NK-92 treated with Interleukin-12 subunit alpha and Interleukin-12 subunit beta, amount 100 ng/mL, for 24 hours (cell line): ENCODE measurements around the gene SMARCB1.

Source experiments
- DNase-seq: peaks from one replicate; lab custom pipeline; 2025; lab: John Stamatoyannopoulos, UW

The SMARCB1 gene

DNA sequence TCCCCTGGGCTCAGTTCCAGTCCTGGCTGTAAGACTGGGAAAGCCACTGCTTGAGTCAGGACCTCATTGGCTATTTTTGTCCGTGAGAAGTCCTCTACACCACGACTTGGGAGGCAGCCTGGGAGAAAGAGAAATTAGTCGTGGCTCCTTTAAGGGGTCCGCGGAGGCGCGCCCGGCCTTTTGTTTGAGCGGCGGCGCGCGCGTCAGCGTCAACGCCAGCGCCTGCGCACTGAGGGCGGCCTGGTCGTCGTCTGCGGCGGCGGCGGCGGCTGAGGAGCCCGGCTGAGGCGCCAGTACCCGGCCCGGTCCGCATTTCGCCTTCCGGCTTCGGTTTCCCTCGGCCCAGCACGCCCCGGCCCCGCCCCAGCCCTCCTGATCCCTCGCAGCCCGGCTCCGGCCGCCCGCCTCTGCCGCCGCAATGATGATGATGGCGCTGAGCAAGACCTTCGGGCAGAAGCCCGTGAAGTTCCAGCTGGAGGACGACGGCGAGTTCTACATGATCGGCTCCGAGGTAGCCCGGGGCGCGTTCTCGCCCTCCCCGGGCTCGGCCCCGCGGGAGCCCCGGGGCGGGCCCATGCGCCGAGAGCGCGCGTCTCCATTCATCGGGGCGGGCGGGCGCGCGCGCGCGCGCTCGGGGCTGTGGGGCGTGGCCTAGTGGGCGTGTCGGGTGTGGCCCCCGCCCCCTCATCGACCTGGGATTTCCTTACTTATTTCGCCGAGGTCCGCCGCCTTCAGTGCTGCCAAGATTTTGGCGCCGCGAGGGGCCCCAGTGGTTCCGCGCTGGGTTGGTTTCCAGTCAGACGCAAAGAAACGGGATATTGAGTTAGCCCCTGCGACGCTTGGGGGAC is at the start of gene SMARCB1:
TSS of gene SMARCB1 (plus strand) at position 215 of the 848 bp plus-strand sequence. CDS start at position 419, 204 bp downstream.
- DNase-seq: peak; percentile 74

GRCh38 chr22:23737696-23738095 is 49.1 kb upstream of the SMARCB1 start:
- no peak for DNase-seq

DNA sequence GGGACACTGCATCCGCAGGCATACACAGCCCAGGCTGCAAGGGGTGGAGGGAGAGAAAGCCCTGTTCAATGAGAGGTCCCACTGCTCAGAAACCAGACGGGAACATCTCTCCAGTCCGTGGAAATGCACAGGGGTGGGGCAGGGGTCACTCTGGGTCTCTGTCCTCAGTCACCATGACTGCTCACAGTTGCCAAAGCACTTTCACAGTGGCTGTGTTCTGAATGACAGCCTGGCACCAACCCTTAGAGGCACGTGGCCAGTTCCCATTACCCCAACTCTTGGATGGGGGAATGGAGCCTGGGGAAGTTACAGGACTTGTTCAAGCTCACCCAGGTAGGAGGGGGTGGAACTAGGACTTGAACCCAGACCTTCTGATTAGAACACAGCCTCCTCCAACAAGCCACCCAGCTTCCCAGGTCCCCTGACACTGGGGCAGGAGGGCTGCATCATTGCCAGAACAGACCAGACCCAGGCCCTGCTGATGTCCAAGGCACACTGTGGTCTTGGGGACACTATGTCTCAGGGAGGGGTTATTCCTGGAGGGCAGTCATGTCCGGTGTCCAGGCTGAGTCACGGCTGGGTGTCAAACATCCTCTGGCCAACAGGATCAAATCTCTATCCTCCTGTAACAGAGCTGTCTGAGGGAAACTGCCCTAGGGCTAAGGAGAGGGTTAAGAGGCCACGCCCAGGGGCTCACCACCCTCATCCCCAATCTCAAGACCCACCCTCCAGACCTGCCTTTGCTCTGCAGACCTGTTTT is 44.1 kb upstream of the SMARCB1 start:
- DNase-seq: no peak

DNA sequence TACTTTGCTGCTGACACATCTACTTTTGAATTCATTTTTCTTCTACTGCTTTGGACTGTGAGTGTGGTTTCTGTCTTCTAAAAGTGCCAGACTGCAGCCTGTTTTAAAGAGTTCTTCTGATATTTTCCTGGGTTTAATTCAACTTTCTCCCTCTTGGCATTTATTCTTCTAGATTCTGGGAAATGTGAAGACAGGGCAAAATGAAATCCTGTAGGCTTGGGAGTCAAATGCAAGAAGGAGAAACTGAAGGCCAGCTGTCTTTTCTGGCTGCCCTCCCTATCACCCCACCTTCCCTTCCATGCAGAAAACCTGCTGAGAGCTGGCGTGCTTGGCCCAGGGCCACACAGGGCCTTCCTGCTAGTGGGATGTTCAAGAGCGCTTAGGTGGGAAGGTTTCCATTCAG is 43.5 kb upstream of the SMARCB1 start:
- no peak for DNase-seq

GRCh38 chr22:23744001-23744400 is 42.8 kb upstream of the SMARCB1 start:
- DNase-seq: no peak

- no peak for DNase-seq
Measured at GRCh38 chr22:23744485-23744884, 42.3 kb upstream of the SMARCB1 start.

DNA sequence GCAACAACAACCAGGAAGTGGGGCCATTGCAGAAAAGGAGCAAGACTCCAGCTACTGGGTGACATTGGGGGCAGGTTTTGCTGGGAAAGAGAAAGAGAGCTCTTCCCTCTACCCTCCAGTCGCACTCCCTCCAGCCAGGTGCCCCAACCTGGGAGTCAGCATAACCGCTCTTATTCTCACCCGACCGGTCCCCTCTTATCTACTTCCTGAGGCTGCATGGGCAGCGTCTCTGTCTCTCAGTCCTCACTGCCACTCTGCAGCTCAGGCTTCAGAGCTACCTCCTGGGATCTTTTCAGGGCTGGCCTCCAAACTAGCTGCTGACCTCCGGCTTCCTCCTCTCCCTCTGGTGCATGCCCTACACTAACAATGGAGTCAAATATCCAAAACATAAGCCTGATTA is 41.0 kb upstream of the SMARCB1 start:
- DNase-seq: no peak

DNA sequence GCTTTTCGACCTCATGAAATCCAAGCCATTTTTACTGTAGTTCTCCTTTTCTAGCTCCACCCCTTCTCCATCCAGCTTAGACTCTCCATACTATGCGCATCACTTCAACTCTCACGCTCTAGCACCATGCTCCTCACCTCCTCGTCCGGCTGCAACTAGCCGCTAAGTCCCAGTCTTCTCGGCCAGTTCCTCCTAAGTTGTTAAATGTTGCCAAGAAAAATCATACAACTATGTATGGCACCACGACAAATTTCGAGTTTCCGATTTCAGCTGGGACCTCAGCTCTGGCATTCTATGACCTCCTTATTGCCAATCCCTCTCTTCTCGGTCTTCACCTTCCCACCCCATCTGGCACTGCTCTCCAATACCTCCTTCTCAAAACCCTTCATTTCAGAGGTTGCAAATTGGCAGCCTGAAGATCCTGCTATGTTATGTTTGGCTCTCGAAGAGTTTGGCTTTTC is 36.9 kb upstream of the SMARCB1 start:
- DNase-seq: no peak

GRCh38 chr22:23750367-23750713 is 36.4 kb upstream of the SMARCB1 start:
- DNase-seq: no peak

DNA sequence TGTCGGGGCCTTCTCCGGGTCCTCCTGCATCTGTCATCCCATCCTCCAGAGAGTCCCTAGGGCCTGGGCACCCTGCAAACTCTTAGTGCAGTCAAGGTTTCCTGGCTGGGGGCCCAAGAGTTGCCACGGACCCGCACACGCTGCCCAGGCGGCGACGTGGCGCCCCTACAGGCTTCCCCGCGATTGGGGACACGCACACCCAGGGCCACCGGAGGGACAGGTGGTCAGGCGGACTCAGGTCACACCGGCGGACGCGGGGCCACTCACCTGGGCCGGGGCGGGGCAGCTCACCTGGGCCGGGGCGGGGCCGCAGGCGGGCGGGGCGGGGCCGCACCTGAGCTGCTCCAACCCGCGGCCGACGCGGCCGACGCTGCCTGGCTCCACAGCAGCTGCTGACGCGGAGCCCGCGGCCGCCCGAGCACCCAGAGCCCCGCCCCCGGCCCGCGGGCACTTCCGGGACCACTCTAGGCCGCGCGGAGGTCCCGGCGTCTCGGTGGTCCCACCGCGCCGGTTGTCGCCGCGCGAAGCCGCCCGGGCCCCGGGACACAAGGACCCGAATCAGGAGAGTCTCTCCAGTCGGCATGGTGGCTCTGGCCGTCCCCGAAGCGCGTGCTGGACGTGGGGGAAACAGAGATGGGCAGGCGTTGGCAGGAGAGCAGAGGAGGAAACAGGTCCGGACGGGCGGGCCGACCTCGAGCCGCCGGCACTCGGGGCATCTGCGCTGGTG is 35.9 kb upstream of the SMARCB1 start, which contains the start of gene ZNF70:
TSS of gene ZNF70 (minus strand) at position 399 of the 727 bp plus-strand sequence. CDS start 5,972 bp downstream, outside the sequence.
- peak; percentile 68 for DNase-seq

- no peak for DNase-seq
Measured at GRCh38 chr22:23751441-23751996, 35.2 kb upstream of the SMARCB1 start.

GRCh38 chr22:23752090-23752691 is 34.6 kb upstream of the SMARCB1 start:
- no peak for DNase-seq

DNA sequence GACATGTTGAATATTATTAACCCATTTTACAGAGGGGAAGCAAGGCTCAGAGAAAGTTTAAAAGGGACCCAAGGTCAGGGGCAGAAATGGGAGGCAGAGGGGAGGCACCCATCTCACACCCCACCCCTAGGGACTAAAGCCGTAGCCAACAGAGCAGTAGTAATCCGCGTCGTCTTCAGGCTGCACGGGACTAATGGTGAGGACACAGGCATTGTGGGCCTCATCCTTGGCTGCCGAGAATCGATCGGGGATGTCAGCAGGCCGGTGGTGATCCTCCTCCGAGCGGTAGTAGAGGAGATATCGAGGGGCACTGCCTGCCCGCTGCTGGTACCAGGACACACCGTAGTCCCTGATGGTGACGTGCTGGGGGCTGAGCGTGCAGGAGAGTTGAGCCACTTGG is 34.0 kb upstream of the SMARCB1 start:
- no peak for DNase-seq

DNA sequence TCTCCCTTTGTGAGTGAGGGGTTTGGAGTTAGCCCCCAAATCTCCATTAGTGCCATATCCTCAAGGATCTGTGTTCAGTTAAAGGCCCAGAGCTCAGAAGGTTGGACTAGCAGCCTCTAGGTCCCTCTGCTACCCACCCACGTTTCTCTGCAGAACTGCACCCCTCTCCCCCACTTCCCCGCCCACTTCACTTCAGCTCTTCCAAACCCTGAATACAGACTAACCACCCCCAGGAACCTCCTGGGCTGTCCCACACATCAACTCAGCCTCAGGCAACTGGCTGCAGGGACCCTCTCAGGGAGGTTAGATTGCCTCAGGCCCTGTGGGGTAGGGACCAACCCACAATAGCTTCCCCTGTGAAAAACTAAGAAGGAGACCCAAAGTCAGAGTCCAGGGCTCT is 33.4 kb upstream of the SMARCB1 start:
- DNase-seq: no peak

DNA sequence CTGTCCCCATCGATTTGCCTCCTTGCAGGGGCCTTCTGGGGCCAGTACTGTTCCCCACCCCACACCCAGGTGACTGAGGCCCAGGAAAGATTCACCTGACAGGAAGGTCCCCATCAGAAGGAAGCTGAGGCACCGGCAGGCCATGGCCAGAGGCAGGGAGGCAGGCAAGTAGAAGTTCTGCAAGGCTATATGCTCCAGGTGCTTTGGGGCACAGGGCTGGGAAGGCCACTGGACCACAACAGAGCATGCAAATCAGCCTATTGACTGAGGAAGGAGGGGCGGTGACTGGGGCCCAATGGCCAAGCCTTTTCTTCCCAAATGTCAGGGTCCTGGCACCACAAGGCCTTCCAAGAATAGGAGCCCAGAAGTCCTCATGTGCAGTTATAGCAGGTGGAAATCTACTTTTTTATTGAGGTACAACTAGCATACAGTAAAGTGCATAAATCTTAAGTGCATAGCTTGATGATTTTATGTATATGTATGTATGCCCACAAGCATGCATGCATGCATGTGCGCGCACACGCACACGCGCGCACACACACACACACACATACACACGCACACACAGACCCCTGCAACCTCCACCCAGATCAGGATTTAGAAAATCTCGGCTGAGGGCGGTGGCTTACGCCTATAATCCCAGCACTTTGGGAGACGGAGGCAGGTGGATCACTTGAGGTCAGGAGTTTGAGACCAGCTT is 32.4 kb upstream of the SMARCB1 start, which contains the start of gene VPREB3:
TSS of gene VPREB3 (minus strand) at position 206 of the 700 bp plus-strand sequence. CDS start at position 144, 62 bp downstream.
- DNase-seq: no peak

DNA sequence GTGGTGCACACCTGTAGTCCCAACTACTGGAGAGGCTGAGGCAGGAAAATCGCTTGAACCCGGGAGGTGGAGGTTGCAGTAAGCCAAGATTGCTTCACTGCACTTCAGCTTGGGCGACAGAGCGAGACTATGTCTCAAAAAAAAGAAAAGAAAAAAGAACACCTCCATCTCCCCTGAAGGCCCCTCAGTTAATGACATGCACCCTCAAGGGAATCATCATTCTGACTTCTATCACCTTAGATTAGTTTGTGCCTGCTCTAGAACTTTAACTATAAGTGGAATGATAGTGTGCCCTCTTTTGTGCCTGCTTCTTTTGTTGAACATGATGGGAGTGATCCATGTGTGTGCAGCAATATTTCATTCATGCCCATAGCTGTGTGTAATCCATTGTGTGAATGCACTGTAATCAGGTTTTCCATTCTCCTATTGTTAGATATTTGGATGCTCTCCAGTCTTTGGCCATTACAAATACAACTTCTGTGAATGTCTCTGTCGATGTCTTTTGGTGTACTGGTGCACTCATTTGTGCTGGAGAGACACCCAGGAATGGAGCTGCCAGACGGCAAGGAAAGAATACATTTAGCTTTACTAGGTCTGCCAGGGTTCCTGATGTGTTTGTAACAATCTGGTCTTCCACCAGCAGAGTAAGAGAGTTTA is 31.7 kb upstream of the SMARCB1 start:
- no peak for DNase-seq

DNA sequence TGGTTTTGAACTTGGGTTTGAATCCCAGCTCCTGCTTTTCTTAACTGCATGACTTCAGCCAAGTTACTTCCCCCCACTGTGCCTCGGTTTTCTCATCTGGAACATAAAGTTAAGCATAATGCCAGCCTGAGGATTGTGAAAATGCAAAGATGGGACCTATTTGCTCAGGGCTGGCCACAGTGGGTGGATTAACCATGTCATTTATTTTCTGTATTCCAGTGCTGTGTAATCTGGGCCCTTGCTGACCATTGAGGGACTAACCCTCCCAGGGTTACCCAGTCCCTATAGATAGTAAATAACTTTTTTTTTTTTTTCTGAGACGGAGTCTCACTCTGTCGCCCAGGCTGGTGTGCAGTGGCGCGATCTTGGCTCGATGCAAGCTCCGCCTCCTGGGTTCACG is 31.1 kb upstream of the SMARCB1 start:
- DNase-seq: no peak

DNA sequence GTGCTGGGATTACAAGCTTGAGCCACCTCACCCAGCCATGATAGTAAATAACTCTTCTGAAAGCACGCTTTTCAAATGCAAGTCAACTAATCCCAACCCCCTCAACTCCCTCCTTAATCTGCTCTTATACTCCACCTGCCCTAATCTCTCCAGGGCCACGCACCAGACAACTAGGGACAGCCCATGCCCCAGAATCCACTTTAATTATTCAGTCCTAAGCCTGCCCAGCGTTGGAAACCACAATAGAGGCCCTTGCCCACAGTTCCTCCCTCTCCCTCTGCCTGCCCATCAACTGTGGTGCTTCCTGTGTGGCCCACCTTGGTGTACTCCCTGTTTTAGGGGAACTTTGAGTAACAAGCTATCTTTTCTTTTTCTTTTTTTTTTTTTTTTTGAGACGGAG is 29.9 kb upstream of the SMARCB1 start:
- DNase-seq: no peak

DNA sequence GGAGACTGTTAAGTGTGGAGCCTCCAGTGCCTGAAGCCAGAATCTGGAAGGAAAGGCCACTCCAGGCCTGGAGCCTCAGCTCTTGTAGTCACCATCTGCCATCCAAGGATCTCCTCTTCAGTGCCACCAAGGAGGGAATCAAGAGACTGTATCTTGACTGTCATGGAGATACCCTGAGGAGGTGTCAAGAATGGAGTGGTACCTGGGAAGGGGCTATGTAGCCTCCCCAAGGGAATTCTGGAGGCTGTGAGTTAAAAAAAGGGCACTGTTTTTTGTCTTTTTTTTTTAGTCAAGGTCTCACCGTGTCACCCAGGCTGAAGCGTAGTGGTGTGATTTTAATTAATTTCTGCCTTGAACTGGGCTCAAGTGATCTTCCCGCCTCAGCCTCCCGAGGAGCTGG is 27.2 kb upstream of the SMARCB1 start:
- DNase-seq: no peak

DNA sequence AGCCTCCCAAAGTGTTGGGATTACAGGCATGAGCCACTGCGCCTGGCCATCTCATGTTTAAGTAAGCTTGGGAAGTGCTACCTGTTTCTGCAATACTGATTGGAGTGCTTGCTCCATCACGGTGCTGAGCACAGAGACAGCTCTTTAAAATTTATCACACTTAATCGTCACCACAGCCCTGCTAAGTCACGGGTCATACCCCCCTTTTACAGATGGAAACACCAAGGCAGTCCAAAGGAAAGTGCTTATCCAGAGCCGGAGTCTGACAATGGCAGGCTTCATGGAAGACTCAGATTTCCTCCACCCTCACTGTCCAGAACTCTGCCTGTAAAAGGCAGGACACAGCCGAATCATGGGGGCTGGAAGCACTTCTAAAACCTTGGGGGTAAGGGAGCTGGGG is 26.7 kb upstream of the SMARCB1 start:
- no peak for DNase-seq
